KG1 (cell line): ENCODE data around the gene GAREM1.
"Not testable (repeated sequence)": the region's sequence is repeated elsewhere in the genome, so short reads cannot be mapped to it uniquely, and the experiment has no call there.

ENCODE experiments used
- DNase-seq: peaks from one replicate; lab custom pipeline; 2025; lab: John Stamatoyannopoulos, UW

The GAREM1 gene

DNA sequence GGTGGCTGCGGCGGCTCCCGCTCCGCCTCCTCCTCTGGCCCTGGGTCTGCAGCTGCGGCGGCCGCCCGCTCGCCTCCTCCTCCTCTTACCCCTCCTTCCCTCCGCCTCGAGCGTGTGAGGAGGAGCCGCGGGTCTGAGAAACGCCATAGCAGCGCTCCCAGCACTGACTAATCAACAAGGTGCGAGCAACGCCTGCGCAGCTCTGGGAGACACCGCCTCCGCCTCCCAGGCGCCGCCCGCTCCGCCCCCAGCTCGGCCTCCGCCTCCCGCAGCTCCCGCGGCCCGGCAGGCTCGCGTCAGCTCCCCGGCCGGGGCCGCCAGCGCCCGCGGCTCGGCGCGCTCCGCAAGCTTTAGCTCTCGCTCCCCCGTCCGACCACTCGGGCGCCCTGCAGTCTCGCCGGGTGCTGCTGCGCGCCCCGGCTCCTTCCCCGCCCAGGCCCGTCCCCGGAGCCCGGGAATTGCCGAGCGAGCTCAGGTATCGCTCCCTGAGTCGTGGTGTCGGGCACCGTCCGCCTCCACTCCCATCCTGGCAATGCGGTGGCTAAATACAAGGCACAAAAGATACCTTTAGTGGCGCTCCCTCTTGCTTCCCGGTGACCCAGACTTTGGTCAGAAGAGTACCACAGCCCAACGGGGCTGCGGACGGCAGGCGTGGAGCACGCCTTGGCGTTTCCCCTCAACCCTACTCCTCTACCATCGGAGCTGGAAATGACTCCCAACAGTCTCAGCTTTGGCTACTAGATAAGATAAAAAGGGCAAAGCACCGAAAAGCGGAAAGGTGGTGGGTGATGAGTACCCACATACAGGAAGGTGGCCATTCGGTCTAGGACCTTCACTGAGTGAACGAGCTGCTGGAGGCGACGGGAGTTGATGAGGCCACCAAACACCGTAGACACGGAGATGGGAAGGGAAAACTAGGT lies at the start of gene GAREM1:
GAREM1 (minus strand) TSS at position 169 of the 920 bp plus-strand sequence. CDS start 454 bp downstream, outside the sequence.
- peak; percentile 77 for DNase-seq

DNA sequence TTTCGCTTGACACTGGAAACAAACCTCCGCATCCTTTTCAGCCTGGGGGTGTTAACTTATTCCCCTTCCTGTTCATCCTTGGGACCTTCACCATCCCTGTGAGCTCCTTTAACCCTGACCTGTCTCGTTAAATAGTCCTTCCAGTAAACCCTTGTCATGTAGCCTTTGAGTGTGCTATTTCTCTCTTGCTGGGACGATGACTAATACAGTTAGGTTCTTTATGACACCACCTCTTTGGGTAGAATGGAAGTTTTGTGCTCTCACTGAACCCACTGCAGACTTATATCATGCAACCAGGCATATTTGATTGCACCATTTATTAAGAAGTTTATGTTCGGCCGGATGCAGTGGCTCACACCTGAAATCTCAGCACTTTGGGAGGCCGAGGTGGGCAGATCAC lies 40.5 kb upstream of the GAREM1 start:
- no peak for DNase-seq

DNA sequence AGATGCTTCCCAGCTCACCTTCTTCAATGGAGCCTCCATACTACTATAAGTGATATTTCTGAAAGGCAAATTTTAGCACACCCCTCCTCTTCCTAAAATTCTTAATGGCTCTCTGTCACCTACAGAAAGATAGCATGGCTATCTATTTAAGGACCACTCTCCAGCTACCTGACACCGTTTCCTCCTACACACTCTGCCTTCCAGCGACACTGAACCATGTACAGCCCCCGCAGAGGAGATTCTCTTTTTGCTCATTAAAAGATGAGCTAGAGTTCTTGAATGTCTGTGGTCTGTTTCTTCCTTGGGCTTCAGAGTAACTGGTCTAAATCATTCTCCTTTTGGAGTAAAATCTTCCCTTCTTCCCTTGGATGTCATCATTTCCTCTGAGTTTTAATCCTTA lies 38.4 kb upstream of the GAREM1 start:
- no peak for DNase-seq

DNA sequence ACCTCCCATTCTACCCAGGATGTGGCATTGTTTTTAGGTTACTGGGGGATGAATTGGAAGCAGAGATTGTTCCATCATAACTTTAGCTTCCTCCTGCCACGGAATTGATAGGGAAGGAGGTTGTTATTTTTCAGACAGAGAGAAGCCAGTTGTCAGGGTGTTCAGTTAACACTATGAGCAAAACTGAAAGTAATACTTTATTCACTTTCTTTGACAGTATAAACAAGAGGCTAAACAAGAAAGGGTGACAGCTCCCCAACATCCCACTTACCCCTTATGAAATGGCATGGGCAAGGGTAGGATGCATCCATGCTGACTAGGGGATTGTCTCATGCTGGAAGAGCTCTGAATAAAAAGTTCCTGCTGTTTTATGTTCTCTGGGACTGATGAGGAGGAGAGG lies 36.4 kb upstream of the GAREM1 start:
- DNase-seq = no peak

DNA sequence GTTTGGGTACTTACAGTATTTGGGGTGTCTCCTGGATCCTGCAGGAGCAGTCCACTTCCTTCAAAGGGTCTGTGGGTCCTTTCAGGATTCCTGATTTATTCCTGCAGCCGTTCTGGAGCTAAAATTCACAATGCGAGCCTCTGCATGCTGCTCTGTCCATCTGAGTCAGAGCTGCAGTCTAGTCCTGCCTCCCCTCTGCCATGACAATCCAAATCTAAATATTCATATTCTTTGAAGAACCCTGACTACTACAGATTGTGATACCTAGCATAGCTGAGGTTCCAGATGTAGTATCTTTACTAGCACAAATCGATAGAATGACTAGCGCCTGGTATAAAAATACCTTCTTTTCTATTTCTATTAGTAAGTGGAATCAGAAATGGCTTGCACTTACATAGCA lies 31.3 kb upstream of the GAREM1 start:
- DNase-seq = no peak

DNA sequence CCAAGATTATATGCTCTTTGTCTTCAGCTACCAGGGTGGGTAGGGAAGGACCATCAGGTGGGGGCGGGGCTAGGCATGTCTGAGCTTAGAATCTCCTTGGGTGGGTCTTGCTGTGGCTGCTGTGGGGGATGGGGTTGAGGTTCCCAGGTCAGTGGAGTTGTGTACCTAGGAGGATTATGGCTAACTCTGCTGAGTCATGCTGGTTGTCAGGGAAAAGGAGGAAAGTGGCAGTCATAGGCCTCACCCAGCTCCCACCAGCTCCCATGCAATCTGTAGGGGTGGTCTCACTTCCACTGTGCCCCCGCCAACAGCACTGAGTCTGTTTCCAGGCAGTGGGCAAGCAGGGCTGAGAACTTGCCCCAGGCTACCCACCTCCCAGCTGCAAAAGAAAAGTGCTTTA lies 30.6 kb upstream of the GAREM1 start:
- DNase-seq = not testable (repeated sequence)

DNA sequence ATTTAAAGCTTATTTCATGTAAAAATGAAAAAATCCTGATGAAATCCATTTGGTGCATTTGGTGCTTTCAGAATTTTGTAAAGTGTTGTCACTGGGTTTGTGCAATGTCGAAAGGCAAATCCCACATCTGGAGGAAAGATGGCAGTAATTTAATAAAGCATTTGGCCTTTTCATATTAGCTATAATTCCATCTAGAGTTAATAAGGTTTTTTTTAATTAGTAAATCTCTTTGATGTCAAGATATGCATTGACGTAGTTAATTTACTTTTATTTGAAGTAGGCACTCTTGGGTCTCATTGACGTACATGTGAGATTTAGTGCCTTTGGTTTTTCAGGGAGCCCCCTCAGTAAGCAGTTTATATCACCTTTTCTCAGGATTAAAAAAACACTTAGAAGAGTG lies 12.3 kb upstream of the GAREM1 start:
- DNase-seq = no peak

DNA sequence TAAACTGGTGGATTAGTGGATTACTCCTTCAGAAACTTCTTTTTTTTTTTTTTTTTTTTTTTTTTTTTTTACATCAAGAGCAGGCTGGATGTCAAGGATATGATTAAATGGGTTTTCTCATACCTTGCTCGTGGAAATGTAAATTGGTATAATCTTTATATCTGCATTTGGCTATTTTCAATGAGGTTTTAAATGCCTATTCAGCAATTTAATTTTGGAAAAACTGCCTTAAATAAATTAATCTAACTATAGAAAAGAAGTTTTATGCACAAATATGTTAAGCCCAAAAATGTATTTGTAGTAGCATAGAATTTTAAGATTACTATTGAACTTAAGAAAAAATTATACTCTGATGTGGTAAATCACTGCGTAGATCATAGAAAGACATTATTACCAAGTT lies 11.4 kb upstream of the GAREM1 start:
- no peak for DNase-seq

DNA sequence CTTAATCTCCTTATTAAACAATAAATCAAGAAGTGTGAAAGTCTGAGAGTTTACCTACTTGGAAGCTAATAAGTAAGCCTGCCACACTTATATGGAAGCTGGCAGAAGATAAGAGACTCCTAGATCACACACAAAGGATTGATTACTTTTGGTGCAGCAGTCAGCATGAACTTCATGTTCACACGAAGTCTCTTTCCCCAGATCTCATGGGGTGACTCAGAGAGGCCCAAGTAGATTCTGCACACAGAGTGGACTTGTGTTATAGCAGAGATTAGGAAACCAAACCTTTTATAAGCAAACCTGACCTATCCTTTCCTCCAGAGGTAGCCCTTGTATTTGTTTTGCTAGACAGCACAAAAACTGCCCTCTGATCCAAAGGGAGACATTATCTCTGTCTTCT lies 9.9 kb upstream of the GAREM1 start:
- DNase-seq = no peak

DNA sequence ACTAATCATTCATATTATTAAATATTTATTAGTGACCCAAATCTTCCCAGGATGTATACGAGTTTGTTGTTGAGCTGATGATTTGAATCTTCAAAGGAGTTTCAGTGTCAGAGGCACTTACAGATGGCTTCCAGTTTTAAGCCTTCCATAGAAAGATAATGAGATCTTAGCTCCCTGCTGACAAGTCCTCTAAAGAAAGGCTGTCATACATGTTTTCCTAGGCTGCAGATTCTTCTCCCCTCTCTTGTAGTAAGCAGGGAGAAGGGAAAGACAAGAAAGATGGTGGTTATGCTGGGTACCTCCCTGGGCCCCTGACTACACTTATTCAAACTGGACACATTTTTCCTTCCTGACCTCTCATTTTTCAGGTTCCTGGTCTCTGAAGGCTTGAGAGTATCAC lies 8.1 kb upstream of the GAREM1 start:
- DNase-seq = no peak

DNA sequence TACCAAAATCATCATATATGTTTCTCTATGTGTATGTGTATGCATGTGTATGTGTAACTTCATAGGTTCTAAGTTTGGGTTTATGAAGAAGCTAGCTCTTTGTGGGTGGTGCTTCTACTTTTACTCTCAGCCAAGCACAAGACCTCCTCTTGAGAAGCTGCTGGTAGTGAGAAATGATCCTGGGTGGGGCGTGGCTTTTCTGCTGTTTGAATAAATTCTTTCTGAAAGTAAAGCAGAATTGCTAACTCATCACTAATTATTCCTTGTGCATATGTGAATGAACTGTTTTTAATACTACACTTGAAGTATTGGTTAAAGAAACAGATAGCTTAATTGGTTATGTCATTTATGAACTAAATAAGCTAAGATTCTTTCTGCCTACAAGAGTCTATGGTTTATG lies 7.6 kb upstream of the GAREM1 start:
- DNase-seq = no peak

DNA sequence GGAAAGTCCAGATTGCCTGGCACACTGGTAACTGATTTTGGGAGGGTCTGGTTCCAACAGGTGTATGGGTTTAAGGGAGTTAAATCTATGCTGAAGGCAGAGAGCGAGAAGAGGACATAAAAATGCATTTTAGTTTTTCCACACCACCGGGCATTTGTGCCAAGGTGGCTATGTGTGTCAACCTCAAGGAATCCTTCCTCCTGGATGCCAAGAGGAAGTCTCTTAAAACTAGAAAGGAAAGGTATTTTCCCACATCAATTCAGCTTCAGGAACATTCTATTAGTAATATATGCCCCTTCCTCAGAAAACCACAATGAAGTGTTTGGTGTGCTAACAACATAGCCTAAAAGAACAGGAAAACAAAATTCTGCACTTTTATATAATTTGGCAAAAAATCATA lies 5.4 kb upstream of the GAREM1 start:
- DNase-seq = no peak

DNA sequence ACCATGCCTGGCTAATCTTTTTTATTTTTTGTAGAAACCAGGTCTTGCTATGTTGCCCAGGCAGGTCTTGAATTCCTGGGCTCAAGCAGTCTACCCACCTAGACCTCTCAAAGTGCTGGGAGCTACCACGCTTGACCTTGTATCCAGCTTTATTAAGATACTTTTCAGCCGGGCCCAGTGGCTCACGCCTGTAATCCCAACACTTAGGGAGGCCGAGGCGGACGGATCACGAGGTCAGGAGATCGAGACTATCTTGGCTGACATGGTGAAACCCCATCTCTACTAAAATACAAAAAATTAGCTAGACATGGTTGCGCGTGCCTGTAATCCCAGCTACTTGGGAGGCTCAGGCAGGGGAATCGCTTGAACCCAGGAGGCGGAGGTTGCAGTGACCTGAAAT lies 4.4 kb upstream of the GAREM1 start:
- not testable (repeated sequence) for DNase-seq

DNA sequence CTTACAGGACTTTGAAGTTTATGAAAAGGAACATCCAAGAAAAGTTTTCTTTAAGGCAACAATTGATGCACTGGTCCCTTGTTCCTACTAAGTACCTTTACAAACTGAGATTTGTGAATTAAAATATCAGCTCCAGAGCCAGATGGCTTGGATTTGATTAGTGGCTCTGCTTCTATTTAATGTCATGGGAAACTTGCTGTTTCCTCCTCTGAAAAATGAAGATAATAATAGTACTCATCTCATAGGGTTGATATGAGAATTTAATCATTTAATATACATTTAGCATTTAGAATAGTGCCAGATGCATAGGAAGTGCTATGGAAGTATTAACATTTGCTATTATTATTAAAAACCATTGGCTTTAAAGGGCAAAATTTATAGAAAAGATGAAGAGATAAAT lies 2.6 kb upstream of the GAREM1 start:
- DNase-seq = no peak

DNA sequence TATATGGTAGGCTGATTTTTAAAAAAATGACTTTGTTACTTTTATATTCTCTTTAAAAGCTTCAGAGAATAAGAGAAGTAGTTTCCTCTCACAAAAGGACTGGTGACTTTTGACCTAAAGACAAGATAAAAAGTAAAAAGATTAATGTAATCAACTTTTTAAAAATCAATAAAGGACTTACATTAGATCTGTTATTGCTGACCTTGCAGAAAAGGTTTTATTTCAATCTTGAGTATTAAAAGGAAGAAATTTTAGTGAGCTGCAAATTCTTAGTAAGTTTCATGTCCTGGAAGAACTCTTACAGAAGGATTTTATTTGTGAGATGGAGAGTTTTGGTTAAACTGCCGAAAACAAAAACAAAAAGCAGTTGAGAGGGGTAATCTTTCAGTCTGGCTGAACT lies 2.2 kb upstream of the GAREM1 start:
- no peak for DNase-seq

DNA sequence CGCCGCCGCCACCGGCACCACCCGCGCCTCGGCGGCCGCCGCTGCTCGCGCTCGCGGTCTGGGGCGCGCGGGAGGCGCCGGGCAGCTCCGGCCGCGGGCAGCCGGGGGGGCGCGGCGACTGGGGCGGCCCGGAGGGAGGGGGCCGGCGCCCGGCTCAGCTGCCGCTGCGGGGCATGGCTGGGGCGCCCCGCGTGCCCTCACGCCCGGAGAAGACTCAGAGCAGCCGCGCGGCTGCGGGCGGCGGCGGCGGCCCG lies 295 bp downstream of the GAREM1 start:
- no peak for DNase-seq

DNA sequence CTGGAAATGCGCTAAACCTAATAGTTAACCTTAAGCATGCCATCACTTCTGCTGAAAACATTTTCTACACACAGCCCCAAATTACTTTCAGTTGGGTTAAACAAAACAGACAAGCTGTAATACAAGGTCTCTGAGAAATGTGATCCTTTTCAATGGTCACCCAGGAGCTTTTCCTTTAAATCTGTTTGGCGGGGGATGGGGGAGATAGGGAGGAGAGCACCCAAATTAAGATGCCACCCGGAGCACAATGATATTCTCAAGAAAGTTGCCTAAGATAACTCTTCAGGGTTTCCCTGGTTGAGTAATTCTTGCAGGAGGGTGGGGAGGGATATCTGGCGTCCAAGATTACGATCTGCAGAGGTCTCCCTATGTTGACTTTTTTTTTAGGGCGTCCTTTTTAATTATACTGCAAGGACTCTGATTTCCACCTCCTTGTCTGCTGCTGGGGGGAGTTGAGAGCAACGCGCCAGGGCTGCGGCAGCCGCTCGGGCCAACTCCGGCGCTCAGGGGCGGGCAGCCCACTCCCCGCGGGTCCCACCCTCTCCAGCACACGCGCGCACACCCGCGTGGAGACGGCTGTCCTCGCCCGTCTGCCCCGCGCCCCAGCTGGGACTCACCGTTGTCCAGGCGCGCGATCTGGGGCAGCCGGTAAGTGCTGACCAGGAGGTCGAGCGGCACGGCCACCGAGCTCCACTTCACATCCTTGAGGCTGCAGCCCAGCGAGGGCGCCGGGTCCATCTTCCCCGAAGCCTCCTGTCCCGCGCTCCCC lies 807 bp downstream of the GAREM1 start:
- DNase-seq = no peak

DNA sequence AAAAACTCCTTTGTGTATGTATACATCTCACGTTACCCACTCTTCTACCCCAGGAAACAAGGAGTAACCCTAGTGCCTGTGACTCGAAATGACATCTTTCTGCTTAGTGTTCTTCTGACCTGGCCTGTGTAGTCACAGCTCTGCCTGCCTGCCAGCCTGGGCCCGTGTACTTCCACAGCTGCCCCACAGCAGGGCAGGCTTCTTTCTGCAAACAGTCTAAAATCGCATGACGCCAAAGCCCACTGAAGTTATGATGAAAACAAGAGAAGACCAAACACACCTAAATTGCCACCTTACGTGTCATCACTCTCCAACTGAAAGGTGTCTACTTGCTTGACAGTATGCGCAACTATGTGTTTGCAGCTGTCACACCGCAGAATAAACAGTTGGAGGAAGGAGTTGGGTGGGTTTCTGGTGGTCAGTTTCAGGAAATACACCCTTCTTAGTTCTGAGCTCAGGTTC lies 1.5 kb downstream of the GAREM1 start:
- no peak for DNase-seq

DNA sequence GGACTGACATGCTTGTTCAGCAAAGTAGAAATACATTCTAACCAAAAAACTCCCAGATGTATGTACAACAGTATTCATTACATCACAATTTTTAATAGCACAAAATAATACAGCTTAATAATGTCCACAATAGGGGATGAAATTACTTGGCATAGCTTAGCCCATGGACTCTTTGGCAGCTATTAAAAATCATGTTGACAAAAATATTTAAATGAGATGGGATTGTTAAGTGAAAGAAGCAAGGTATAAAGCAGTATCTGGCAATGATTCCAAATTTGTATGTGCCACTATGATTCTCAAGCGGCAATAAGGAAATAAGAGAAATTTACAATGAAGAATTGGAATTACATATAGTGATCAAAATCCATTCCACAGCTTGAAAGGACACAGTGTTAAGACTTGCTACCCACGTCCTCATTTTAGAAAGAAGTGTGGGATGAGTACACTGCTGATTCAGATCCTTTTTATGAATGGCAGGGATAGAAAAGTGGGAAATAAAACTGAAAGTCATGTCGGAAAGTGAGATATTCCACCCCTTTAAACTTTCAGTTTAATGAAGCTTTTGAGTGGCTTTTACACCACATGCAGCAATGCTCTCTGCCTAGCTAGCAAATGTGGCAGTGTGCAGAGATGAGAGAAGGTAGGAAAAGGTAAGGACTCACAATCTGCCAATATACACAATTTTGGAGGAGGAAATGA lies 2.4 kb downstream of the GAREM1 start:
- no peak for DNase-seq

DNA sequence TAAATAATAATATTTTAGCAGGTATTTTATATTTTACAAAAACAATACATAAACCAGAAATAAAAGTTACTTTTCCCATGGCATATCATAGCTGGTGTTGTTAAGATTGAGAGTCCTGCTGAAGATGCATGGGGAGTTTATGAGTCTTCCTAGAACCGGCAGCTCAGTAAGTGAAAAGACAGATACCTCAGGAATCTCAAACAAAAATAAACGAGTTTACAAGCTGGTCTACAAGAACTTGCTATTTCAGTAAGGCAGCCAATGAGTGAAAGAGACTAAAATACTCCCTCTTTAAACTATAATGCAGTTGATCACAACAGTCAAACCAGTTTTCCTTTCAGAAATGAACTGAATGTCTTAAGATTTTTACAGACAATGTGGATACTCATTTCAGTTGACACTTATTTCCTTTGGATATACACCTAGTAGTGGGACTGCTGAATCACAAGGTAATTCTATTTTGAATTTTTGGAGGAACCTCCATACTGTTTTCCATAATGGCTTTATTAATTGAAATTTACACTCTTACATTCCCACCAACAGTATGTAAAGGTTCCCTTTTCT lies 8.9 kb downstream of the GAREM1 start:
- DNase-seq = no peak

DNA sequence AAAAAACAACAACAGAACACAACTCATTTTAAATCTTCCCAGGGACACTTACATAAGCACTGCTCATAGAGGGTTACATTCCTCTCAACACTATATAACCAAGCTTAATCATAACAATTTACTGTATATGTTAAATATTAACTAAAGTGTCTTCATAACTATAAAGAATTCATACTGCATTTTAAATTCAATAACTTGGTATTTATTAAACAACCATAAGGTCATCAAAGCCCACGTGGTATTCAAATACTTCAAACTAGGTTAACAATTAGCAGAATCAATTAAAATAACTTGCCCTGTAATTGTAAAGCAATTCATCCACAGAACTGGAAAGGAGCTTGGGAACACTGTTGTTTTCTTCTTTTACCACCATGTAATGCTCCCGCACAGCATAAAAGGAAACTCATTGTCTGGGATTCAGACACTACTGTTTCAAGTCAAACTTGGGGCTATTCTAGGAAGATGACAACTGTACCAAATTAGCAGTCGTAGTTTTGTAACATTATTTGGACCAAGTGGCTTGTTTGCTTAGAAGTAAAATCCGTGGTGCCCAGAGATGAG lies 10.4 kb downstream of the GAREM1 start:
- DNase-seq = no peak
